Activated CD4-positive, alpha-beta memory T cell treated with anti-CD3 and anti-CD28 coated beads for 36 hours (primary cell): Measurements from ENCODE around the gene LIN7B. TPM values are rescaled to one million over a fixed set of nuclear protein-coding genes. Genes with fewer than 3 reads are reported as not detected.
A peak's percentile ranks its signal among the peaks of the same experiment; 100 is the strongest.
"Not testable (repeated sequence)": the region's sequence is repeated elsewhere in the genome, so short reads cannot be mapped to it uniquely, and the experiment has no call there.

Experiments
- CTCF ChIA-PET: fragments of 350-600 bp; sonication (Branson Sonifier 250); formaldehyde crosslinking; loops from one replicate; lab custom pipeline; 2021; ENCODE audit warnings: antibody characterized with exemption, inconsistent platforms; lab: Charles Lee
- POLR2A ChIA-PET: fragments of 350-600 bp; sonication (Branson Sonifier 250); formaldehyde crosslinking; loops from one replicate; lab custom pipeline; 2021; ENCODE audit warnings: antibody characterized with exemption; lab: Charles Lee
- DNase-seq: peaks from one replicate; pipeline ENCODE4 v3.0.0-alpha.2; 2020
- H3K27ac Mint-ChIP-seq: one replicate; pipeline ENCODE4 v1.8.0; 2021; ENCODE audit warnings: mixed read lengths
- H3K27me3 Mint-ChIP-seq: one replicate; pipeline ENCODE4 v1.8.0; 2021; ENCODE audit warnings: mixed read lengths
- H3K36me3 Mint-ChIP-seq: one replicate; pipeline ENCODE4 v1.8.0; 2021; ENCODE audit warnings: mixed read lengths
- H3K4me1 Mint-ChIP-seq: one replicate; pipeline ENCODE4 v1.8.0; 2021; ENCODE audit warnings: low read depth, mixed read lengths
- H3K4me3 Mint-ChIP-seq: one replicate; pipeline ENCODE4 v1.8.0; 2021; ENCODE audit warnings: mild to moderate bottlenecking, mixed read lengths
- H3K9me3 Mint-ChIP-seq: one replicate; pipeline ENCODE4 v1.8.0; 2021; ENCODE audit warnings: mixed read lengths
- intact Hi-C: fragments of 100-400 bp; cut with micrococcal nuclease; formaldehyde crosslinking; loops from one replicate; pipeline ENCODE4 v1.15.1; 2023
- total RNA-seq, 2 experiments: library from RNA; stranded (reverse); gene quantifications; one replicate each; pipeline ENCODE4 v1.2.3, GENCODE V29; 2021

LIN7B gene
- total RNA-seq, 2 experiments from 2014 or later, result 5.1 to 5.6 TPM

- POLR2A ChIA-PET, H3K27ac Mint-ChIP-seq, H3K27me3 Mint-ChIP-seq, H3K9me3 Mint-ChIP-seq, H3K4me3 Mint-ChIP-seq, H3K4me1 Mint-ChIP-seq, H3K36me3 Mint-ChIP-seq, intact Hi-C loops, DNase-seq: not testable (repeated sequence)
- CTCF ChIA-PET, result interaction anchor here (2.9 kb wide), 1 partner anchor 9 kb away, joined by 13 read pairs; the partner anchor contains the start of gene LIN7B
These were observed 9.1 kb downstream of the LIN7B start for GRCh38 chr19:49123285-49123684.

DNA sequence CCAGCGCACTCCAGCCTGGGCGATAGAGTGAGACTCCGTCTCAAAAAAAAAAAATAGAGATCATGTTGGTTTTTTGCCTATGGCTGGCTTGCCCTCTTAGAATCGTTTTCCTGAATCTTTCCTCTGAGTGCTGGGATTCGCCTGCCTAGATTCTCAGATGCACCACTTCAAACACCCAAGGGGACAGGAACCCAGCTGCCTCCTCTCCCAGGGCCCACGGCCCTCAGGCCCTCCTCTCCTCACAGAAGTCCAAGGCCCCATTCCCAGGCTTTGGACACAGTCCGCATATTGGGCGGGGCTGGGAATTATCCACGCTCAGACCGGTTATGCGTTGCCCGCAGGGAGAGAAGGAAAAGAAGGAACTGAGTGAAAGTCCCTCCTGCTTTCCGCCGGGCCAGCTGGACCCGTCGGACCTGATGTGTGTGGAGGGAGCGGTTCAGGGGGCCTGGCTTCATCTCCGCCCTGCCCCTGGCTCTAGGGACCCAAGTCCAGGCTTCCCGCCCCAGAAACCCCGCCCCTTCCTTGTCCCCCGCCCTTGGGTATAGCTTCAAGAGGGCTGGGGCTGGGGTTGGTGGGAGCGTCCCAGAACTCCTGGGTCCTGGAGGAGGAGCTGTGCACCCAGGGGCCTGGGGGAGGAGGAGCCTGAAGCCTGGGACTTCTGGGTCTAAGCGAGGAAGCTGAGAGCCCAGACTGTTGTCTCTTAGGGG lies 11.0 kb downstream of the LIN7B start:
- no peak for DNase-seq

GRCh38 chr19:49126575-49126974 lies 12.4 kb downstream of the LIN7B start:
- Mint-ChIP-seq H3K4me1 (peaks cover 10% of the 10 kb centered on the region), H3K27ac (no peak overlapping the region), H3K4me3 (no peak overlapping the region), H3K36me3 (no peaks in the 10 kb centered on the region), H3K27me3 (no peaks in the 10 kb centered on the region), H3K9me3 (no peaks in the 10 kb centered on the region)
- intact Hi-C loops, result no loop called here
- DNase-seq, result no peak
- ChIA-PET POLR2A (no interaction called here), CTCF (no interaction called here)

More for the DNA sequence above, 11.0 kb downstream of the LIN7B start:
- Mint-ChIP-seq H3K4me1 (peaks cover 12% of the 10 kb centered on the region), H3K27me3 (peaks cover 7% of the 10 kb centered on the region), H3K9me3 (no peaks in the 10 kb centered on the region), H3K27ac (no peak overlapping the region), H3K4me3 (no peak overlapping the region), H3K36me3 (no peaks in the 10 kb centered on the region)
- intact Hi-C loops, result no loop called here
- CTCF ChIA-PET, result interaction anchor here (1.3 to 2.9 kb wide), 2 partner anchors 11 to 27 kb away, joined by 3 to 13 read pairs; partner anchors contain the start of gene LIN7B
- POLR2A ChIA-PET, result interaction anchor here (0.6 kb wide), 1 partner anchor 28 kb away, joined by 3 read pairs; no protein-coding TSS in a partner anchor

DNA sequence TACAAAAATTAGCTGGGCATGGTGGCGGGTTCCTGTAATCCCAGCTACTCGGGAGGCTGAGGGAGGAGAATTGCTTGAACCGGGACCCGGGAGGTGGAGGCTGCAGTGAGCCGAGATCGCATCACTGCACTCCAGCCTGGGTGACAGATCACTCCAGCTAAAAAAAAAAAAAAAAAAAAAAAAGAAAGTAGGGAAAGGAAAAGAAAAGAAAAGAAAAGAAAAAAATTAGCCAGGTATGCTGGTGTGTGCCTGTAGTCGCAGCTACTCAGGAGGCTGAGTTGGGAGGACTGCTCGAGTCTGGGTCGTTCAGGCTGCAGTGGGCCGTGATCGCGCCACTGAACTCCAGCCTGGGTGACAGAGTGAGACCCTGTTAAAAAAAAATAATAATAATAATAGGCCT lies 13.1 kb downstream of the LIN7B start:
- H3K27me3 Mint-ChIP-seq, intact Hi-C loops, H3K36me3 Mint-ChIP-seq, H3K27ac Mint-ChIP-seq, H3K4me1 Mint-ChIP-seq, H3K4me3 Mint-ChIP-seq, H3K9me3 Mint-ChIP-seq, DNase-seq: not testable (repeated sequence)
- ChIA-PET CTCF (interaction anchor here (0.9 to 2.9 kb wide), 5 partner anchors 13 to 133 kb away, joined by 3 to 15 read pairs (median 9); partner anchors contain the start of genes LIN7B and RUVBL2), POLR2A (interaction anchor here (0.6 to 1.9 kb wide), 3 partner anchors 12 to 21 kb away, joined by 3 to 5 read pairs (median 3); partner anchors contain the start of gene LIN7B)

DNA sequence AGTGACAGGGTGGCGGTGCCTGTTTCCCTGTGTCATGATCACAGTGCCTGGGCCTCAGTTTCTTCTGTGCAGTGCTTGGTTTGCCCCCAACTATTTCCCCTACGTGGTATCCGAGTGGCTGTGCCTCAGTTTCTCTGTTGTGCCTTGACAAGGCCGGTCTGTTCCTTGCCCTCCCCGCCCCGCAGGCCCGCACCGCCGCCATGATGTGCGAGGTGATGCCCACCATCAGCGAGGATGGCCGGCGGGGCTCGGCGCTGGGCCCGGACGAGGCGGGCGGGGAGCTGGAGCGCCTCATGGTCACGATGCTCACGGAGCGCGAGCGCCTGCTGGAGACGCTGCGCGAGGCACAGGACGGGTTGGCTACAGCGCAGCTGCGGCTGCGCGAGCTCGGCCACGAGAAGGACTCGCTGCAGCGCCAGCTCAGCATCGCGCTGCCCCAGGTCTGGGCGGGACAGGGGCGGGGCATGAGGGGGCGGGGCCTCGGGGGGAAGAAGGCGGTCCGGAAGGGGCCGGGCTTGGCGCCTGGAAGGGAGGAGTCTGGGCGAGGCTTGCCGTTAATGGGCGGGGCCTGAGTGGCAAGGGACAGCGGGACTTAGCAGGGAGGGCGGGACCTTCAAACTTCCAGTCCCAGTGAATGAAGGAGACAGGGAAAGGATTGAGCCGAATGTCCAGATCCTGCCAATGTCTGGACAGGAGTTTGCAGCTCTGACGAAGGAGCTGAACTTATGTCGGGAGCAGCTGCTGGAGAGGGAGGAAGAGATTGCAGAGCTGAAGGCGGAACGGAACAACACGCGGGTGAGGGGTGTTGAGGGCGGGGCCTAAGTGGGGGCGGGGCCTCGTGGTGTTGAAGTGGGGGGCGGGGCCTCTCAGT lies 13.7 kb downstream of the LIN7B start:
- peak overlapping the region; percentile 78 for H3K27ac Mint-ChIP-seq
- H3K27me3 Mint-ChIP-seq, result no peaks in the 10 kb centered on the region
- no peaks in the 10 kb centered on the region for H3K9me3 Mint-ChIP-seq
- H3K4me3 Mint-ChIP-seq, result peak overlapping the region; percentile 86
- ChIA-PET POLR2A (interaction anchor here (0.6 to 1.9 kb wide), 4 partner anchors 14 to 71 kb away, joined by 3 to 5 read pairs (median 3); partner anchors contain the start of gene LIN7B), CTCF (interaction anchor here (0.6 to 2.9 kb wide), 12 partner anchors 10 to 134 kb away, joined by 3 to 15 read pairs (median 4); partner anchors contain the start of genes LIN7B and RUVBL2)
- intact Hi-C loops, result loop anchor here (1.0 to 2.0 kb wide), 2 partner anchors 9 to 13 kb away; partner anchors contain the start of genes C19orf73, LIN7B and PPFIA3
- no peaks in the 10 kb centered on the region for H3K36me3 Mint-ChIP-seq
- peak; percentile 97 for DNase-seq
- H3K4me1 Mint-ChIP-seq, result peaks cover 13% of the 10 kb centered on the region

DNA sequence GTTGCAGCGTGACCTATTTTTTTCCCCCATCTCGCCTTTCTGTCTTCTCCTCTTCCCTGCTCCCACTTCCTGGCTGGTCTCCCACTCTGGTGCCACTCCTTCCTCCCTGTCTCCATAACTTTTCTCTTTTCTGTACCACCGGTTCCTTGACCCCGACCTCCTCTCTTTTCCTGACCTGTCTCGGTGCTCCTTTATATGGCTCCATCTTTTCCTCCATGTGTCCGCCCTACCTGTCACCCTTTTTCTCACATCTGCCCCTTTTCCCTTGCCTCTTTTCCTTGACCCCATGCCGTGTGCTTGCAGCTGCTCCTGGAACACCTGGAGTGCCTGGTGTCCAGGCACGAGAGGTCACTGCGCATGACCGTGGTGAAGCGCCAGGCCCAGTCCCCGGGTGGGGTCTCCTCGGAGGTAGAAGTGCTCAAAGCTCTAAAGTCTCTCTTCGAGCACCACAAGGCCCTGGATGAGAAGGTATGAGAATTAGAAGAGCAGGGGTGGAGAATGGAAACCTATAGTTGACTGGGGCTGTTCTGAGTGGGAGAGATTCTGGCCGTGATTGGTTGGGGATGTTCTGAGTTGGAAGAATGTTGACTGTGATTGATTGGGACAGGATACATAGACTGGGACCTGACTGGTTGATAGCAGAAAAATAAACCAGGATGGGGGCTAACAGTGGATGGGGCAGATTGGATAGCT lies 14.5 kb downstream of the LIN7B start:
- Mint-ChIP-seq H3K4me3 (peak overlapping the region; percentile 86), H3K27me3 (no peaks in the 10 kb centered on the region), H3K27ac (no peak overlapping the region), H3K4me1 (peaks cover 17% of the 10 kb centered on the region), H3K9me3 (no peaks in the 10 kb centered on the region), H3K36me3 (no peaks in the 10 kb centered on the region)
- CTCF ChIA-PET, result interaction anchor here (0.6 to 2.9 kb wide), 10 partner anchors 11 to 135 kb away, joined by 3 to 15 read pairs (median 4); partner anchors contain the start of genes LIN7B and RUVBL2
- intact Hi-C loops, result loop anchor here (1.0 to 2.0 kb wide), 2 partner anchors 9 to 14 kb away; partner anchors contain the start of genes C19orf73, LIN7B and PPFIA3
- DNase-seq, result no peak
- POLR2A ChIA-PET, result interaction anchor here (1.4 to 1.9 kb wide), 2 partner anchors 15 to 18 kb away, joined by 3 to 5 read pairs; partner anchors contain the start of gene LIN7B

DNA sequence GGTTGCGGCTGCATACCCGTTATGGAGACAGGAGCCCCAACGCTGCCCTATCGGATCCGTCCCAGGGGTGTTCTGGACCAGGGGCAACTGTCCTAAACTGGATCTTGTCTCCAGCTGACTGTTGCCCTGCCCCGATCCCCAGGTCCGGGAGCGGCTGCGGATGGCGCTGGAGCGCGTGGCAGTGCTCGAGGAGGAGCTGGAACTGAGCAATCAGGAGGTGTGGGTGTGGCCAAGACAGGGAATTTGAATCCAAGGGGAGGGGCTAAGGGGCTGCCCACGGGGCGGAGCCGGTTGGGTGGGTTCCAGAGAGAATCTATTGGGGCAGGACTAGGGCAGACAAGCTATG lies 15.0 kb downstream of the LIN7B start:
- H3K9me3 Mint-ChIP-seq, result no peaks in the 10 kb centered on the region
- no peaks in the 10 kb centered on the region for H3K36me3 Mint-ChIP-seq
- H3K27ac Mint-ChIP-seq, result no peak overlapping the region
- ChIA-PET CTCF (interaction anchor here (1.0 to 2.9 kb wide), 6 partner anchors 15 to 136 kb away, joined by 3 to 15 read pairs (median 8); partner anchors contain the start of genes GYS1, LIN7B and RUVBL2), POLR2A (no interaction called here)
- H3K4me3 Mint-ChIP-seq, result no peak overlapping the region
- no peaks in the 10 kb centered on the region for H3K27me3 Mint-ChIP-seq
- intact Hi-C loops, result loop anchor here (2.0 kb wide), 1 partner anchor 14 kb away; the partner anchor contains the start of gene LIN7B
- DNase-seq, result no peak
- H3K4me1 Mint-ChIP-seq, result peaks cover 19% of the 10 kb centered on the region

DNA sequence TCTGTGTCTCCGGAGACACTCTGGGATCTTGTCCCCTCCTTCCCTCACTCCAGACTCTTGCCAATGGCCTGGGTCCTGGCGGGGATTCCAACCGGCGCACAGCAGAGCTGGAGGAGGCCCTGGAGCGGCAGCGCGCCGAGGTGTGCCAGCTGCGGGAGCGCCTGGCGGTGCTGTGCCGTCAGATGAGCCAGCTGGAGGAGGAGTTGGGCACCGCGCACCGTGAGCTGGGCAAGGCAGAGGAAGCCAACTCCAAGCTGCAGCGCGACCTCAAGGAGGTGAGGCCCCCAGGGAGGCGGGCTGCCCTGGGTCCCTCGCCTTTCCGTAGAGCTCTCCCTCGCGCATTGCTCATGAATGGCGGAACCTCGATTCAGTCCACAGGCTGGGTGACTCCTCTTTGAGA lies 16.2 kb downstream of the LIN7B start:
- no peaks in the 10 kb centered on the region for H3K36me3 Mint-ChIP-seq
- no peak overlapping the region for H3K4me3 Mint-ChIP-seq
- ChIA-PET POLR2A (no interaction called here), CTCF (interaction anchor here (0.8 to 2.9 kb wide), 7 partner anchors 9 to 294 kb away, joined by 3 to 15 read pairs (median 3); partner anchors contain the start of genes GYS1, LIN7B and RUVBL2)
- H3K4me1 Mint-ChIP-seq, result peaks cover 19% of the 10 kb centered on the region
- no peaks in the 10 kb centered on the region for H3K27me3 Mint-ChIP-seq
- no peak for DNase-seq
- intact Hi-C loops, result no loop called here
- H3K9me3 Mint-ChIP-seq, result no peaks in the 10 kb centered on the region
- no peak overlapping the region for H3K27ac Mint-ChIP-seq

- intact Hi-C loops, result no loop called here
- Mint-ChIP-seq H3K9me3 (no peaks in the 10 kb centered on the region), H3K36me3 (no peaks in the 10 kb centered on the region), H3K27ac (no peak overlapping the region), H3K27me3 (peaks cover 2% of the 10 kb centered on the region), H3K4me1 (peaks cover 18% of the 10 kb centered on the region), H3K4me3 (peak overlapping the region; percentile 56)
- CTCF ChIA-PET, result interaction anchor here (0.8 to 2.3 kb wide), 5 partner anchors 13 to 66 kb away, joined by 3 to 9 read pairs (median 4); no protein-coding TSS in a partner anchor
- POLR2A ChIA-PET, result no interaction called here
- DNase-seq, result peak; percentile 37
These were observed 18.9 kb downstream of the LIN7B start for GRCh38 chr19:49132974-49133609.

GRCh38 chr19:49133621-49134454 lies 19.7 kb downstream of the LIN7B start:
- CTCF ChIA-PET, result interaction anchor here (0.6 to 2.3 kb wide), 5 partner anchors 16 to 65 kb away, joined by 3 to 9 read pairs (median 4); no protein-coding TSS in a partner anchor
- DNase-seq, result peak; percentile 78
- POLR2A ChIA-PET, result no interaction called here
- Mint-ChIP-seq H3K36me3 (no peaks in the 10 kb centered on the region), H3K9me3 (no peaks in the 10 kb centered on the region), H3K4me3 (peak overlapping the region; percentile 56), H3K27me3 (peaks cover 2% of the 10 kb centered on the region), H3K27ac (no peak overlapping the region), H3K4me1 (peaks cover 11% of the 10 kb centered on the region)
- intact Hi-C loops, result no loop called here
